SH-SY5Y (cell line): Measurements from ENCODE around the gene PHACTR1.

Source experiments
- GATA2 ChIP-seq: IDR thresholded peaks from 2 replicates; pipeline ENCODE4 v1.6.1; 2011; ENCODE audit warnings: mild to moderate bottlenecking, low read depth, low read length
- GATA3 ChIP-seq: IDR thresholded peaks from 2 replicates; pipeline ENCODE4 v1.6.1; 2011; ENCODE audit warnings: low read depth, mild to moderate bottlenecking, low read length, moderate library complexity

GRCh38 chr6:13303668-13304017, 587.1 kb downstream of the PHACTR1 start:
- no peak for TF ChIP-seq GATA3
- TF ChIP-seq GATA2: no peak
